Stimulated activated CD4-positive, alpha-beta T cell treated with anti-CD3 and anti-CD28 coated beads, Interleukin-15, amount 100 ng/mL, for 1 hour (primary cell): ENCODE results near the gene DPEP2NB.
"Not testable (repeated sequence)": the region's sequence is repeated elsewhere in the genome, so short reads cannot be mapped to it uniquely, and the experiment has no call there.

ENCODE experiments used
- DNase-seq, 2 donors: peaks; one replicate each; pipeline ENCODE4 v3.0.0-alpha.2; 2020; ENCODE audit warnings: low read depth in 1 of 2, low spot score in 1 of 2

DPEP2NB gene, protein sequence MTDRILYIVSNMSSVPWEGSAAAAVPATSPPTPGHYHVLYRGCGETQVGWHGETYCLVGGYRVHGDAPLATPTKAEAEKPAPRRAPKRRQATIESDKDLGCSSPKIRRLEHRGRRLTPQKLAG

DNA sequence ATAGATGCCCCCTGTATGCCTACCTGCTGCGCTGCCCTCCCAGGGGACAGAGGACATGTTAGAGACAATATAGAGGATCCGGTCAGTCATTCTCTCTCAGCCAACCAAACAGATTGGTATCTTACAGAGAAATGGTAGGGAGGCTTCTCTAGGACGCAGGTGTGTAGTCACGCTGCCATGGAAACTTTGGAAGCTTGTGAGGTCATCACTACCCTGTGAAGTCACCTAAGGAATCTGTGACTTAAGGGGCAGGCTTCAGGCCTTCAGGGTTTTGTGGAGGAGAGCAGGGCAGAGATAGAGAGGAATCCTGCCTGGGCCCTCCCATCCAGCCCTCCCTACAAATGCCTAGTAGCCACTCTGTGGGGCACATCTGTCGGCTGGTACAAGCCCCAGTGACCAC is at the start of gene DPEP2NB:
DPEP2NB (minus strand) TSS at position 231 of the 400 bp plus-strand sequence; CDS start at position 90, 141 bp downstream.
- DNase-seq = no peak

GRCh38 chr16:68064791-68065365 is 49.2 kb upstream of the DPEP2NB start:
- peak; percentile 36 to 50 for DNase-seq

- DNase-seq = no peak
Measured at GRCh38 chr16:68062910-68063393, 47.2 kb upstream of the DPEP2NB start.

- DNase-seq = no peak
Measured at GRCh38 chr16:68061396-68061795, 45.7 kb upstream of the DPEP2NB start.

- no peak for DNase-seq
Measured at GRCh38 chr16:68059804-68060203, 44.1 kb upstream of the DPEP2NB start.

GRCh38 chr16:68055395-68055794 is 39.7 kb upstream of the DPEP2NB start:
- no peak for DNase-seq

- DNase-seq = no peak
Measured at GRCh38 chr16:68049449-68049848, 33.7 kb upstream of the DPEP2NB start.

- DNase-seq = no peak
Measured at GRCh38 chr16:68047987-68048386, 32.3 kb upstream of the DPEP2NB start.

DNA sequence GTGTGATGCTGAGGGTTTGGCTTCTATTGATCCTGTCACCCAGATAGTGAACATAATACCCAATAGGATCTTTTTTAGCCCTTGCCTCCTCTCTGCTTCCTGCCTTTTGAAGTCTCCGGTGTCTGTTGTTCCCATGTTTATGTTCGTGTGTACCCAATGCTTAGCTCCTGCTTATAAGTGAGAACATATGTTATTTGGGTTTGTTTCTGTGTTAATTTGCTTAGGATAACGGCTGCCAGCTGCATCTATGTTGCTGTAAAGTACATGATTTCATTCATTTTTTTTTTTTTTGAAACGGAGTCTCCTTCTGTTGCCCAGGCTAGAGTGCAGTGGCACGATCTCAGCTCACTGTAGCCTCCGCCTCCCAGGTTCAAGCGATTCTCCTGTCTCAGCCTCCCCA is 30.4 kb upstream of the DPEP2NB start:
- no peak for DNase-seq

- no peak for DNase-seq
Measured at GRCh38 chr16:68041783-68042182, 26.1 kb upstream of the DPEP2NB start.

DNA sequence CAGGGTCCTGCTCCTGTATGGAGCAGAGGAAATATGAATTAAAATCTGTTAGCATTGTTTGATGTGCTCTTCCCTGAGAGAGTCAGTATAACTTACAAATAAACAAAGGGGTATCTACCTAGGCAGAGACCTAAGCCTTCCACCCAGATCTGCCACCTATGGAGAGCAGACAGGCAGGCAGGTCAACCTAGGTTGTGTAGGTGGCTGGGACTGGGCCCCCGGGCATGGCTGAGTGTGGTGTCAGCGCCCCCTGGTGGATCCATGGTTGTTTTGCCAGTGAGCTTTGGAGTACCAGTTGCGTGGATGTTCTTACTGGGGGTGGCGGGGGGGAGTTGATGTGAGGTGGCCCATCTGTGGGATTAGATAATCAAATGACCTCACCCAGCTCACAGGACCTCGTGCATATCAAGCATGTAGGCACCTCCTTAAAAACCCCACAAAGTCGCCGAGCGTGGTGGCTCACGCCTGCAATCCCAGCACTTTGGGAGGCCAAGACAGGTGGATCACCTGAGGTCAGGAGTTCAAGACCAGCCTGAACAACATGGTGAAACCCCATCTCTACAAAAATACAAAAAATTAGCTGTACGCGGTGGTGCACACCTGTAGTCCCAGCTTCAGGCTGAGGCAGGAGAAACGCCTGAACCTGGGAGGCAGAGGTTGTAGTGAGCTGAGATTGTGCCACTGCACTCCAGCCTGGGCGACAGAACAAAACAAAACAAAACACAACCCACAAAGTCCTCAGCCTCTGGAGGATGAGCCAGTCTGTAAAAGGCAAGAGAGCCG is 25.0 kb upstream of the DPEP2NB start:
- DNase-seq = peak; percentile 80 to 82

GRCh38 chr16:68037841-68038597 is 22.3 kb upstream of the DPEP2NB start:
- DNase-seq = no peak

DNA sequence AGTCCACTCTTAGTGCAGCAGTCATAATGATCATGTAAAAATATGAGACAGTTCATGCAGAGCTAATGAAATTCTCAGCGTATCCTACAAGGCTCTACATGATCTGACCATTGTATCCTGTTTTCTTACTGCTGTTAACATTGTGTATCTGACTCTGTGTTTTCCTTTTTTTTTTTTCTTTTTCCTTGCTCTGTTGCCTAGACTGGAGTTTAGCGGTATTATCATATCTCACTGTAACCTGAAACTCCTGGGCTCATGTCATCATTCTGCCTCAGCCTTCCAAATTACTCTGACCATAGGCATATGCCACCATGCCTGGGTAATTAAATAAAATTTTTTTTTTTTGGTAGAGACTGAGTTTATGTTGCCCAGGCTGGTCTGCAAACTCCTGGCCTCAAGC is 19.5 kb upstream of the DPEP2NB start:
- DNase-seq = no peak

- no peak for DNase-seq
Measured at GRCh38 chr16:68033101-68033500, 17.4 kb upstream of the DPEP2NB start.

- no peak for DNase-seq
Measured at GRCh38 chr16:68031951-68032350, 16.2 kb upstream of the DPEP2NB start.

GRCh38 chr16:68030108-68030507 is 14.4 kb upstream of the DPEP2NB start:
- not testable (repeated sequence) for DNase-seq

DNA sequence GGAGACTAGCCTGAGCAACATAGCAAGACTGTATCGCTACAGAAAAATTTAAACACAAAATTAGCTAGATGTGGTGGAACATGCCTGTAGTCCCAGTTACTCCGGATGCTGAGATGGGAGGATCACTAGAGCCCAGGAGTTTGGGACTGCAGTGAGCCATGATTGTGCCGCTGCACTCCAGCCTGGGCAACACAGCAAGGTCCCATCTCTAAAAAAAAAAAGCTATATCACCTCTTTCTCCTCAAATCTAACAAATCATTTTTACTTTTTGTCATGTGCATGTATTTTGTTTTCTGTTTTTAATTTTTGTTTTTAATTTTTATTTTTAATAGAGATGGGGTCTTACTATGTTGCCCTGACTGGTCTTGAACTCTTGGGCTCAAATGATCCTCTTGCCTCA is 13.3 kb upstream of the DPEP2NB start:
- DNase-seq = no peak

DNA sequence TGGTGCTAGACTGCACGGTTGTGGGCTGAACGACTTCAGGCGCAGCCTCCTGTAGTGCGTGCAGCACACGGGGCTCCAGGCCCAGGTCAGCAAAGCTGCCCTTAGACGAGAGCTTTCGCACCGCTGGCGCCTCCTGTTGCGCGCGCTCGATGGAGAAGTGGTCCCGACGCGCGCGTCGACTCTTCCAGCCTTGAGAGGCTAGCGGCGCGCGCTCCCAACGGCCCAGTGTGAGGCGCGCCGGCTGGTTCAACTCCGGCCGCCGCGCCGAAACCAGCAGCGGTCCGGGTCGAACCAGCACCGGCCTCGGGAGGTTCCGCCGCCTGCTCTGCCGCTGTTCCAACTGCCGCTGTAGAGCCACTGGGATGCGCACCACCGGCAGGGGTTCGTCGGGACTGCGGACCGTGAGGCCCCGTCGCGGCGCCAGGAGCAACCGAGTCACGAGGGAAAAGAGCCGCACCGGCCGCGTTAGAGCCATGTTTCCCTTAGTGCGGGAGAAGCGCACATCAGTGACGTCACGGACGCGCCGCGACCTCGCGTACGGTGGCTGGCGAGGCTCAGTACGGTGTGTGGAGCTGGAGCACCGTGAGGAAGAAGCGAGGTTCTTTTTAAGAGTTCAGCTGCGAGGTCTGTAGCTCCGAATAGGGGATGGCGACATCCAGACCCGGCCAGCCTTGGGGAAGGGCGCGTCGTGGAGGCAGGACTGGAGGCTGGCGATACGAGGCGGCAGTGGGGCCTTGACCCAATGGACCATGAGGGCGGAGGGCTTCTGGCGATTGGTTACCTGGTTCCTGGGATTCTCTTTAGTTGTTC is 7.2 kb upstream of the DPEP2NB start, which contains the start of the genes DDX28 and DUS2:
DDX28 (minus strand) TSS at position 505 of the 810 bp plus-strand sequence; CDS start at position 475, 30 bp downstream.
DUS2 (plus strand) TSS at position 557 of the 810 bp plus-strand sequence. CDS start 14,740 bp downstream, outside the sequence.
- DNase-seq = peak; percentile 85 to 93

GRCh38 chr16:68022278-68022727 is 6.6 kb upstream of the DPEP2NB start:
- DNase-seq = no peak

DNA sequence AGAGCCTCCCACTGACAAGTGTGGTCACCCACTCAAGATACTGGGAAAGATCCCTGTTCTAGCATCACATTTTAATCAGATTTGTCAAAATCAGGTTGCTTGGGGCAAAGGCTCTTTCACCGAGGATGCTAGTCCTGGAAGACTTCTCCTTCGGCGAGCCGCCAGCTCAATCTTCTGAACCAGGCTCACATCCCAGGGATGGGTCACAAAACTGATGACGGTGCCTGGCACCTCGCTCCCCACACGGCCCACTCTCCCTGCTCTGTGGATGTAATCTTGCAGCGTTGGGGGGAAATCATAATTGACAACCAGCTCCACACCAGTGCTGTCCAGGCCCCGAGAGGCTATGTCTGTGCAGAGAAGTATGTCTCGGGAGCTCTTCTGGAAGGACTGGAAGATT is 5.8 kb upstream of the DPEP2NB start:
- DNase-seq = no peak
